B cell (primary cell): Measurements from ENCODE around the gene ROMO1. TPM values are rescaled to one million over a fixed set of nuclear protein-coding genes. Genes with fewer than 3 reads are reported as not detected.

Source experiments
- ATAC-seq: fragments of 200-7000 bp; cut with Tn5 transposase; one replicate; pipeline ENCODE4 v1.10.0; 2021; ENCODE audit warnings: low read depth, mild to moderate bottlenecking, moderate number of reproducible peaks, moderate library complexity
- CTCF ChIA-PET: fragments of 350-600 bp; sonication (Branson Sonifier 250); formaldehyde crosslinking; loops from one replicate; lab custom pipeline; 2021; ENCODE audit warnings: antibody characterized with exemption, inconsistent platforms; lab: Charles Lee
- POLR2A ChIA-PET: fragments of 350-600 bp; sonication (Branson Sonifier 250); formaldehyde crosslinking; loops from one replicate; lab custom pipeline; 2021; ENCODE audit warnings: antibody characterized with exemption; lab: Charles Lee
- DNase-seq: peaks from one replicate; pipeline ENCODE4 v3.0.0; 2013
- H2AFZ ChIP-seq: 2 replicates; pipeline ENCODE4 v1.6.1; 2012; ENCODE audit warnings: mild to moderate bottlenecking, low read depth, low read length; ENCODE audit not compliant: insufficient read depth, poor library complexity, severe bottlenecking
- H3K27ac ChIP-seq, 2 donors: 1 replicate in 1 of 2; 2 replicates in 1 of 2; pipeline ENCODE4 v1.5.1; 2012 to 2013; ENCODE audit warnings: low read length in 2 of 2, mild to moderate bottlenecking in 2 of 2, moderate library complexity in 1 of 2
- H3K27me3 ChIP-seq, 4 experiments: fragments of 200-600 bp in 1 of 4; sonication (generic) in 1 of 4; replicated peaks in 1 of 4; 1 replicate in 2 of 4; 2 replicates in 2 of 4; pipeline versions ENCODE4 v1.6.1 to v1.7.0; 2013 to 2016; ENCODE audit warnings: low read length in 3 of 4, mild to moderate bottlenecking in 2 of 4, mixed read lengths in 1 of 4, moderate library complexity in 1 of 4; ENCODE audit not compliant: insufficient read depth in 4 of 4, control insufficient read depth in 3 of 4; ENCODE audit errors: control extremely low read depth in 1 of 4
- H3K36me3 ChIP-seq, 2 experiments: replicated peaks in 1 of 2; 1 replicate in 1 of 2; 2 replicates in 1 of 2; pipeline versions ENCODE4 v1.6.1 to v1.7.1; 2013; ENCODE audit warnings: low read length in 1 of 2; ENCODE audit not compliant: insufficient read depth in 2 of 2, control insufficient read depth in 1 of 2; ENCODE audit errors: control extremely low read depth in 1 of 2, extremely low read depth in 1 of 2
- H3K4me1 ChIP-seq, 2 donors: fragments of 200-600 bp in 1 of 2; sonication (generic) in 1 of 2; 1 replicate in 1 of 2; 2 replicates in 1 of 2; pipeline versions ENCODE4 v1.5.1 to v1.6.1; 2013 to 2017; ENCODE audit warnings: low read length in 2 of 2; ENCODE audit not compliant: control insufficient read depth in 2 of 2, insufficient read depth in 2 of 2
- H3K4me2 ChIP-seq: replicated peaks from 2 replicates; pipeline ENCODE3; 2012; ENCODE audit warnings: mild to moderate bottlenecking, low read depth, low read length; ENCODE audit not compliant: poor library complexity, severe bottlenecking
- H3K4me3 ChIP-seq, 5 experiments: fragments of 200-600 bp in 1 of 5; sonication (generic) in 1 of 5; 1 replicate in 3 of 5; 2 replicates in 2 of 5; pipeline versions ENCODE4 v1.5.1 to v1.7.0; 2011 to 2016; ENCODE audit warnings: low read length in 4 of 5, mild to moderate bottlenecking in 4 of 5, low read depth in 2 of 5, control low read depth in 1 of 5, moderate library complexity in 1 of 5; ENCODE audit not compliant: insufficient read depth in 1 of 5; ENCODE audit errors: control extremely low read depth in 1 of 5, extremely low read depth in 1 of 5
- H3K79me2 ChIP-seq: fragments of 200-600 bp; sonication (generic); one replicate; pipeline ENCODE4 v1.6.0; 2016; ENCODE audit warnings: low read length; ENCODE audit not compliant: control insufficient read depth, insufficient read depth
- H3K9ac ChIP-seq: fragments of 200-600 bp; sonication (generic); 2 replicates; pipeline ENCODE4 v1.6.1; 2017; ENCODE audit warnings: mild to moderate bottlenecking, low read length, moderate library complexity
- H3K9me3 ChIP-seq, 3 donors: one replicate each; pipeline versions ENCODE4 v1.6.1 to v1.7.1; 2013; ENCODE audit warnings: low read length in 2 of 3; ENCODE audit not compliant: control insufficient read depth in 2 of 3, insufficient read depth in 1 of 3; ENCODE audit errors: control extremely low read depth in 1 of 3
- H4K20me1 ChIP-seq: 2 replicates; pipeline ENCODE4 v1.6.0; 2012; ENCODE audit warnings: mild to moderate bottlenecking, low read length; ENCODE audit not compliant: insufficient read depth, control insufficient read depth, poor library complexity, severe bottlenecking
- H3K27ac Mint-ChIP-seq: one replicate; pipeline ENCODE4 v1.8.0; 2021; ENCODE audit warnings: mixed read lengths
- H3K27me3 Mint-ChIP-seq: one replicate; pipeline ENCODE4 v1.8.0; 2021; ENCODE audit warnings: mixed read lengths
- H3K4me1 Mint-ChIP-seq: one replicate; pipeline ENCODE4 v1.8.0; 2021; ENCODE audit warnings: mixed read lengths
- H3K4me3 Mint-ChIP-seq: one replicate; pipeline ENCODE4 v1.8.0; 2021; ENCODE audit warnings: mixed read lengths
- H3K9me3 Mint-ChIP-seq: one replicate; pipeline ENCODE4 v1.8.0; 2022; ENCODE audit warnings: mixed read lengths; ENCODE audit not compliant: insufficient read depth
- CTCF ChIP-seq: fragments of 200-600 bp; IDR thresholded peaks from one replicate; pipeline ENCODE4 v1.8.0; 2022; ENCODE audit warnings: antibody characterized with exemption, mild to moderate bottlenecking
- EZH2 ChIP-seq: IDR thresholded peaks from 2 replicates; pipeline ENCODE4 v1.6.1; 2012; ENCODE audit warnings: borderline replicate concordance, low read depth, mild to moderate bottlenecking, moderate library complexity, low read length; ENCODE audit not compliant: insufficient read depth, poor library complexity, severe bottlenecking
- WGBS: methylation state at CpG from one replicate; pipeline ENCODE4 v1.1.5; 2013; ENCODE audit warnings: missing lambda C conversion rate; ENCODE audit not compliant: insufficient coverage; 5-methylcytosine and 5-hydroxymethylcytosine counted together
- intact Hi-C: fragments of 100-400 bp; cut with micrococcal nuclease; formaldehyde crosslinking; loops from one replicate; pipeline ENCODE4 v1.10.0; 2022
- polyA plus RNA-seq: library from polyadenylated mRNA; depleted of rRNA; stranded (reverse); fragments of >200 nt; gene quantifications from 2 replicates; pipeline ENCODE4 v1.2.3, GENCODE V29; 2012
- total RNA-seq, 2 donors: library from RNA; stranded (reverse); fragments of 120-200 nt in 1 of 2; gene quantifications; 1 replicate in 1 of 2; 2 replicates in 1 of 2; pipeline versions ENCODE4 v1.2.3 to v1.2.4, GENCODE V29; 2013 to 2022

The ROMO1 gene
- total and polyA plus RNA-seq, 2 donors (not counting 1 experiment from before 2014, with no cell fraction given) = 38.1 to 145 TPM

GRCh38 chr20:35724321-35725230, 25.4 kb downstream of the ROMO1 start:
- H3K9me3 ChIP-seq = no peaks in the 10 kb centered on the region
- H3K36me3 ChIP-seq = peaks cover 34 to 92% of the 10 kb centered on the region in 2 experiments
- TF ChIP-seq CTCF = no peak
- no peak for TF ChIP-seq EZH2
- H3K9me3 Mint-ChIP-seq = no peaks in the 10 kb centered on the region
- H3K27ac ChIP-seq = no peak overlapping the region
- H3K27ac Mint-ChIP-seq = no peak overlapping the region
- H3K4me1 Mint-ChIP-seq = peaks cover 10% of the 10 kb centered on the region
- H3K4me3 ChIP-seq = no peak overlapping the region
- peaks cover 95% of the 10 kb centered on the region for H3K79me2 ChIP-seq
- no peaks in the 10 kb centered on the region for H3K27me3 ChIP-seq
- H4K20me1 ChIP-seq = peaks cover 94% of the 10 kb centered on the region
- ATAC-seq (no peak), DNase-seq (no peak)
- H3K27me3 Mint-ChIP-seq = no peaks in the 10 kb centered on the region
- H2AFZ ChIP-seq = no peak overlapping the region
- WGBS = 100% methylated on average over 8 of the region's 13 CpGs
- intact Hi-C loops = loop anchor here (10.0 kb wide), 1 partner anchor 50 kb away; the partner anchor contains the start of gene PHF20
- no peak overlapping the region for H3K4me2 ChIP-seq
- ChIA-PET CTCF (no interaction called here), POLR2A (interaction anchor here (0.6 to 1.1 kb wide), 4 partner anchors 26 to 871 kb away, joined by 3 to 6 read pairs (median 4); partner anchors contain the start of genes NFS1 and ROMO1)
- H3K9ac ChIP-seq = no peak overlapping the region
- H3K4me3 Mint-ChIP-seq = no peak overlapping the region
- no peaks in the 10 kb centered on the region for H3K4me1 ChIP-seq
